ENCODE measurements around the gene PPP4C.

PPP4C gene

DNA sequence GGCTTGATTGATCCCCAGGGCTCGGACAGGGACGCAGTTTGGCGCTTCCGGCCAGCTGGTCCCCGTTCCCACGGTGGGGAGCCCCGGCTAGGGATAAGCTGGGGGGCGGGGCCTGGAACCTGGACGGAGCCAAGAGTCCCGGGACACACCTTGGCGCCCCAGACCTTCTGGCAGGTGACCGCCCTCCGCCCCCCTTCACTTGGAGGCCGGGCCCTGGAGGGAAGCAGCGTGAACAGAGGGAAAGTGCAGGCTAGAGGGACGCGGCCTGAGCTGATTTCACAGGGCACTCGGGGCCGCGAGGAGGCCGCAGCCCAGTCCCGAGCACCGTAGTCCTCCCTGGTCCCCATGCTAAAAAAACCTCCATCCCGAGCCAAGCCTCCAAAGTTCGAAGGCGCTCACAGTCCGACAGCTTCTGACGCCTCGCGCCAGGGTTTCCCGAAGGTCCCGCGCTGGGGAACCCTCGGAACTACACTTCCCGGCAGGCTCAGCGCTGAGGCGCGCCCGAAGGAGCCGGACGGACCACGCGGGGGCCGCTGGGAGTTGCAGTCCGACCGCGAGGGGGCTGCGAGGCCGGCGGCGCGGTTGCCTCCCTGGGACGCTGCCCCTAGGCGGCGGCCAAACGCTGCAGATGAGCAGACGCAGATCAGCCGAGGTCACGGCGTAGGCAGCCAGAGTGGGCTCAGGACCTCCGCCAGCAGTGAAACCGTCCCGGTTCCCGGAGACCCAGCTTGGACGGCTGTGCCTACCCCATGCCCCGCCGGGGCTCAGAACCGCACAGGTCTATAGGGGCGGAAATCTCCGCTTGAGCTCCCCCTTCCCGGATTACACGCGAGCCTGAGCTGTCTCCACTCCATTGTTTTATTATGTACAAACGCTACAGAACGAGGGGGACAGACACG lies 15.9 kb downstream of the PPP4C start, which contains the start of gene TBX6:
Gene TBX6, minus strand, starts transcription at position 451 of the 899 bp plus-strand sequence. CDS start 731 bp downstream, outside the sequence.
- Histone ChIP-seq H3K27ac (ENCODE audit: low read depth, low read length) (peak within 1 kb of the TSS; percentile 70; the same call in 1 of the 2 replicates), H3K4me3 (ENCODE audit: low read length) (peak within 1 kb of the TSS; percentile 73), H3K9ac (ENCODE audit: low read depth, low read length) (peak within 1 kb of the TSS; percentile 72), H3K36me3 (ENCODE audit: insufficient read depth, low read length) (peaks cover 6% of the 10 kb centered on the region), H3K27me3 (ENCODE audit: insufficient read depth, low read length) (no peaks in the 10 kb centered on the region), H3K9me3 (ENCODE audit: insufficient read depth, low read depth, low read length) (peaks cover 2% of the 10 kb centered on the region; the same call in 1 of the 2 replicates), H3K4me1 (ENCODE audit: insufficient read depth, low read length) (peaks cover 7% of the 10 kb centered on the region; the same call in 1 of the 2 replicates)
- WGBS, result 1% methylated on average over 76 of the region's 76 CpGs

DNA sequence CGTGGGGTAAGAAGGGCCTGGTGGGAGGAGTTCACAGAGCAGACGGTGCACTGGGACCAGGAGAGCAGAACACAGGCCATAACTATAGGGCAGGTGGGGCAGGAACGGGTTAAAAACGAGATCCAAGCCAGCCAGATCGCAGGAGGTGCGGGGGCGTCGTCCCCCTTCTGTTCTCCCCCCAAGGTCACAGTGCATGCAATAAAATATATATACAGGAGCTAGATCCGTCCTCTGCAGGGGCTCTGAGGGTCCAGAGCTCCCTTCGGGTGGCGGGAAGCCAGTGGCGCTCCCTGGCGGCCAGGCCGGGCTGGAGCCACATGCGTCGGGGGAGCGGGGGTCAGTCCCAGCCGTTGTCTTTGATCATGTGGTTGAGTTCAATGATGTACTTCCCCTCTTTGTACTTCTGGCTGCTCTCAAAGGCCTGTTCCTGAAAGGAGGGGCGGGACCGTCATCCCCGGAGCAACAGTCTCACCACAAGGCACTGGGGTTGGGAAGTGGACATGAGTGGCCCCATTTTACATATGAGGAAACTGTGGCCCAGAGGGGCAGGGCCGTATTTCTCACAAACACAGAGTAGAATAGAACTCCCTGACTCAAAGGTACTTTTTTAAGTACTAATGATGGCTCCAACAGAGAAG lies 16.7 kb downstream of the PPP4C start:
- H3K4me3 ChIP-seq (ENCODE audit: low read length), result peak overlapping the region; percentile 73
- peaks cover 9% of the 10 kb centered on the region for H3K9me3 ChIP-seq (ENCODE audit: insufficient read depth, low read depth, low read length)
- H3K36me3 ChIP-seq (ENCODE audit: insufficient read depth, low read length), result peaks cover 2% of the 10 kb centered on the region; the same call in 1 of the 2 replicates
- H3K27me3 ChIP-seq (ENCODE audit: insufficient read depth, low read length), result no peaks in the 10 kb centered on the region
- 2% methylated on average over 21 of the region's 22 CpGs for WGBS
- peak overlapping the region; percentile 70; the same call in 1 of the 2 replicates for H3K27ac ChIP-seq (ENCODE audit: low read depth, low read length)
- H3K4me1 ChIP-seq (ENCODE audit: insufficient read depth, low read length), result peaks cover 7% of the 10 kb centered on the region; the same call in 1 of the 2 replicates
- peak overlapping the region; percentile 72 for H3K9ac ChIP-seq (ENCODE audit: low read depth, low read length)

DNA sequence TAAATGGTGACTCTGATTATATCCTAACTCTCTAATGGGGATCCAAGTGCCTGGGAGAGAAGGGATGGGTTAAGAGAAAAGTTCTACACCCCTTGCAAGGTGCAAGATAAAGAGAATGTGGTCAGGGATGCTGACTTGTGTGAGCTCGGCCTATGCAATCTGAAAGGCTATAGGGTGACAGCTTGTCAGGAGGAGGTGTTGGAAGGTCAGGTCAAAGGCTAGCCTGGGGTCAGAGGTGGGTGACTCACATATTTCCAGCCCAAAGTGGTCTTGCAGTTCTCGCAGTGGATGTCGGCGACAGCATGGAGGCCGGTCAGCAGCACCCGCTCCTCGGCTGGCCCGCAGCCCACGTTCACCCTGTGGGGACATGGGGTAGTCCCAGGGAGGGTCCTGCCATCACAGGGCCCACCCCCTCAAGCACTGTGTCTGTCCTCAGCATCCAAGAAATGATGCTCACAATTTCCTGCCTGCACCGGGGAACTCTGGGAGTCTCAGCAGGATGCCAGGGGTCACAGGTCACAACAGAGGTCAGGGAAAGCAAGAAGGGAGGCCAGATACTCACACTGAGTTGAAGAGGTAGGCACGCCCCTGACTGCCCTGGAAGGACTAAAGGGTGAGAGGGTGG lies 18.9 kb downstream of the PPP4C start:
- Histone ChIP-seq H3K4me3 (ENCODE audit: low read length) (no peak overlapping the region), H3K9ac (ENCODE audit: low read depth, low read length) (no peak overlapping the region), H3K27me3 (ENCODE audit: insufficient read depth, low read length) (no peaks in the 10 kb centered on the region), H3K27ac (ENCODE audit: low read depth, low read length) (no peak overlapping the region), H3K9me3 (ENCODE audit: insufficient read depth, low read depth, low read length) (peaks cover 21% of the 10 kb centered on the region), H3K36me3 (ENCODE audit: insufficient read depth, low read length) (peaks cover 2% of the 10 kb centered on the region; the same call in 1 of the 2 replicates), H3K4me1 (ENCODE audit: insufficient read depth, low read length) (peaks cover 7% of the 10 kb centered on the region; the same call in 1 of the 2 replicates)
- 92% methylated on average over 11 of the region's 11 CpGs for WGBS

DNA sequence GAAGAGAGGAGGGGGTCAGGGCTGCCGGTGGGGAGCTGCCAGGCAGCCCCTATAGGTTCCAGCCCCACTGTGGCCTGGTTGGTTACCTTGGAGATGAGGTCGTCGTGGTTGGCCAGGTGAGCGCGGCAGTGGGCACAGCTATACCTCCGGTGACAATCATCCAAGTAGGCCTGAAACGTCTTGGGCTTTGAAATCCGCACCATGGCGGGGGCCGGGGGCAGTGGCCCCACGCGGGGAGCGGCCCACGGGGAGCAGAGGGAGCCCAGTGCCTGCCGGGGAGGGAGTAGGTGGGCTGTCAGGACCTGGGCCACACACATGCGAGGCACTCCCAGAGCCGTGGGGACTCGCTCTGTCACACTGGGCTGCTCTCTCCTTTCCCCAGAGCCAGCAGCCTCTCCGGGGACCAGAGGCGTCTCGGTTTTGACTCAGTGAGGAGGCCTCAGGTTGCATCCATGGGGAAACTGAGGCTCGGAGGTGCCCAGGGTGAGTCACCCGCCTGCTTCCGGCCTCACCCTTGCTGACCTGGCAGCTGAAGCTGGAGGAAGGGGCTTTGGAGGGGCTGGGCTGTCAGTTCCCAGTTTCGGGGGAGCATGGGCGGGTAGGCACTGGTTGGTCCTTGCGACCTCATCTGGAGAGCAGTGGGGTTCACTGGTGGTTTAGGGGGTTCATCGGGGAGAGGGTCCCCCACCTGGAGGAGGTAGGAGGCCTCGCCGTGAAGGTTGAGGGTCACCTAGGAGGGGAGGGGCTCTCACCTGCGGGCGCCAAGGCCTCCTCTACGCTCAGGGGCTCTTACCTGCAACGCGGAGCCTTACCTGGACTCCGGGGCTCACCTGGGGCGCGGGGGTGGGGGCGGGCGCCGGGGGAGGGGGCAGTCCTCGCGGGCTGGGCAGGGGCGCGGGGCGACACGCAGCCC lies 19.6 kb downstream of the PPP4C start:
- WGBS, result 45% methylated on average over 47 of the region's 47 CpGs
- H3K4me3 ChIP-seq (ENCODE audit: low read length), result peak overlapping the region; percentile 50
- H3K27ac ChIP-seq (ENCODE audit: low read depth, low read length), result peak overlapping the region; percentile 59; the same call in 1 of the 2 replicates
- peaks cover 2% of the 10 kb centered on the region; the same call in 1 of the 2 replicates for H3K36me3 ChIP-seq (ENCODE audit: insufficient read depth, low read length)
- H3K4me1 ChIP-seq (ENCODE audit: insufficient read depth, low read length), result peaks cover 7% of the 10 kb centered on the region; the same call in 1 of the 2 replicates
- peaks cover 21% of the 10 kb centered on the region for H3K9me3 ChIP-seq (ENCODE audit: insufficient read depth, low read depth, low read length)
- H3K9ac ChIP-seq (ENCODE audit: low read depth, low read length), result peak overlapping the region; percentile 52; the same call in 1 of the 2 replicates
- no peaks in the 10 kb centered on the region for H3K27me3 ChIP-seq (ENCODE audit: insufficient read depth, low read length)

DNA sequence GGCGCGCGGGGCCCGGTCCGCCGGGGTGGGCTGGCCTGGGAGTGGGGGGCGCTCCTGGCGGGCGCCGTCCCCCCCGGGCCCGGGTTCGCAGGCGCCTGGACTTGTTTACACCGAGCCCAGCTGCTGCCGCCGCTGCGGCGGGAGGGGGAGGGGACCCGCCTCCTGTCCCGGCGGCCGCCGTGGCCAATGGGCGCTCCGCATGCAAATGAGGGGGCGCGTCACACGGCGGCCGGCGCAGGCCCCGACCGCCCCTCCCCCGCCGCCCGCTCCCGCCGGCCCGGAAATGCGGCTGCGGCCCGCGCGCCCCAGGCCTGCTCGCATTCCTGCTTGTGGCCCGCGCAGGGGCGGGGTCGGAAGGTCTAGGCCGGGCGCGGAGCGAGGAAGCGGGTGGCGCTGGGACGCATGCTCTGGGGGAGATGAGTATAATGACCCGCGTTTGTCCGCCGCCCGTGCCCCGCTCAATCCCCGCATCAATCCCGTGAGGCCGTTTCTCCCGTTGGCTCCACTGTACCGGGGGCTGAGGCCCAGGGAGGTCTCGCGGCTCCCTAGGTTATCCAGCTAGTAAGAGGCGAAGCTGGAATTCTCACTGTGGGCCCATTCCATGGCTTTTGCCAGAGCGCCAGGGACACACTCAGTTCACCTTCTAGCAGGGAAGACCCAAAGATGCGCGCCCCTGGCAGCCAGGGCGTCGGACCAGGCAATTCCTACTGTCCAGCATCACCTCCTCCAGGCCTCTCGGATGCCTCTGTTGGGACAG lies 20.5 kb downstream of the PPP4C start, which contains the start of gene YPEL3:
Gene YPEL3, minus strand, starts transcription at position 109 of the 757 bp plus-strand sequence. CDS start 731 bp downstream, outside the sequence.
- WGBS, result 10% methylated on average over 77 of the region's 77 CpGs
- Histone ChIP-seq H3K27me3 (ENCODE audit: insufficient read depth, low read length) (no peaks in the 10 kb centered on the region), H3K27ac (ENCODE audit: low read depth, low read length) (peak within 1 kb of the TSS; percentile 83), H3K9ac (ENCODE audit: low read depth, low read length) (peak within 1 kb of the TSS; percentile 71), H3K4me1 (ENCODE audit: insufficient read depth, low read length) (peaks cover 7% of the 10 kb centered on the region; the same call in 1 of the 2 replicates), H3K4me3 (ENCODE audit: low read length) (peak within 1 kb of the TSS; percentile 50), H3K36me3 (ENCODE audit: insufficient read depth, low read length) (peaks cover 2% of the 10 kb centered on the region; the same call in 1 of the 2 replicates), H3K9me3 (ENCODE audit: insufficient read depth, low read depth, low read length) (peaks cover 21% of the 10 kb centered on the region)

DNA sequence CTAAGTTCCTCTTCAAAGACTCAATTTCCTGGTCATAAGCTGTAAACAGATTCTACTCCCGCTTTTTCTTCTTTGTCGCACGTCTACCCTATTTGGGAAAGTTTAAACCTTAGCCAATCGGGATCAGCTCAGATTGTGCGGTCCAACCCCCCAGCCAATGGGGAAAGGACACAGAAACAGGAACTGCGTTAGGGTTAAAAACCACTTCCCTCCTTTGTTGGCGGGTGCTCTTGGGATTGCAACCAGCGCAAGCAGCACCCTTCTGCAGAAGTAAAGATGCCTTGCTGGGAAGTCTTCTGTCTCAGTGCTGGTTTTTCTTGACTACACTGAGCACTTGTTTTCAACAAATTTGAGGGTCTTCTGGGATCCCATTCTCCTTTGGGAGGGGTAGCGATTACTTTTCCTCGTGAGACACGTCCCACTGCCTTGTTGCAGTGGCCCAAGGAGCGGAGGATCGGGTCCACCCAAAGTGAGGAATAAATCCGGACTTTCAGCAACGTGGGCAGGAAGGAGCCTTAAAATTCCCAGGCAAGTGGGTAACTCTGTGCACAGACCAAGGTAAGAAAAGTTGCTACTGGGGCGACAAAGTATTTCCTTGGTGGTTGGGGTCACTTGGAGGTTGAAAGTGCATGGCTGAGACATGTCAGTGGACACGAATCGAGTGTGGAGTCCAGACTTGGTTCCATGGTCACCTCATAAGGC lies 21.2 kb downstream of the PPP4C start:
- H3K36me3 ChIP-seq (ENCODE audit: insufficient read depth, low read length), result peaks cover 2% of the 10 kb centered on the region; the same call in 1 of the 2 replicates
- WGBS, result 95% methylated on average over 18 of the region's 18 CpGs
- no peaks in the 10 kb centered on the region for H3K27me3 ChIP-seq (ENCODE audit: insufficient read depth, low read length)
- H3K9me3 ChIP-seq (ENCODE audit: insufficient read depth, low read depth, low read length), result peaks cover 21% of the 10 kb centered on the region
- H3K27ac ChIP-seq (ENCODE audit: low read depth, low read length), result peak overlapping the region; percentile 83
- peaks cover 7% of the 10 kb centered on the region; the same call in 1 of the 2 replicates for H3K4me1 ChIP-seq (ENCODE audit: insufficient read depth, low read length)
- peak overlapping the region; percentile 49 for H3K4me3 ChIP-seq (ENCODE audit: low read length)
- peak overlapping the region; percentile 71; the same call in 1 of the 2 replicates for H3K9ac ChIP-seq (ENCODE audit: low read depth, low read length)

DNA sequence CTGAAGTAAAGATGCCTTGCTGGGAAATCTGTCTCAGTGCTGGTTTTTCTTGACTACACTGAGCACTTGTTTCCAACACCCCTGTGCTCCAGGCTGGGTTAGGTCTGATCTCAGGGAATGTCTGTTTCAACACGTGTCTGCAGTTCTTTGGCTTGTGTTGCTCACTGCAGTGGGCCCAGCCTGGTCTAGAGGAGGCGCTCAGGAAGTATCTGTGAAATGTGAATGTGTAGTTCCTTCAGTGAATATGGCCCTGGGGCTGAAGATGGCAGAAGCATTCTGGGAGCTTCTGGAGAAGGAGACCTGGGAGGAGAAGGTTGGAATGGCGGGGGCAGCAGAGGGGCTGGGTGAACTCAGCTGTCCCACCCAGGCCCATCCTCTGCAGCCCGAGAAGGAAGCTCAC lies 28.3 kb downstream of the PPP4C start:
- H3K27ac ChIP-seq (ENCODE audit: low read depth, low read length), result no peak overlapping the region
- H3K36me3 ChIP-seq (ENCODE audit: insufficient read depth, low read length), result peaks cover 3% of the 10 kb centered on the region; the same call in 1 of the 2 replicates
- H3K9me3 ChIP-seq (ENCODE audit: insufficient read depth, low read depth, low read length), result no peaks in the 10 kb centered on the region
- H3K4me1 ChIP-seq (ENCODE audit: insufficient read depth, low read length), result no peaks in the 10 kb centered on the region
- no peaks in the 10 kb centered on the region for H3K27me3 ChIP-seq (ENCODE audit: insufficient read depth, low read length)
- H3K9ac ChIP-seq (ENCODE audit: low read depth, low read length), result no peak overlapping the region
- 93% methylated on average over 4 of the region's 4 CpGs for WGBS
- H3K4me3 ChIP-seq (ENCODE audit: low read length), result no peak overlapping the region

DNA sequence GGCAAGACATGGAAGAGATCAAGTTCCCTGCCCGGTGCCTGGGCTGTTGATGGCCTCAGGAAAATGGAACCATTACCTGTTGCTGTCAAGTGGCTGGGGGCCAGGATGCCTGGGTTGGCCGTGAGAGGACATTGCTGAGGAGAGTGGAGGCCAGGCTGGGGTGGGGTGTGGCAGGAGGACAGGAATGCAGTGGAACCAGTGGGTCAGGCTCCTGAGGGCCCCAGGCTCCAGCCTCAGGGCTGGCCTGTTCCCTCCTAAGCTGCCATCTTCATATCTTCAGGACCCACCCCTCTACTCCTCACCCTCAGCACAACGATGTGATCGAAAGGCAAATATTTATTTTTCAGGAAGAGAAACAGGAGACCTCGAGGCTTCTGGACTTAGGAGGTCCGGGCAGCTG lies 28.7 kb downstream of the PPP4C start:
- Histone ChIP-seq H3K9ac (ENCODE audit: low read depth, low read length) (no peak overlapping the region), H3K9me3 (ENCODE audit: insufficient read depth, low read depth, low read length) (no peaks in the 10 kb centered on the region), H3K27me3 (ENCODE audit: insufficient read depth, low read length) (no peaks in the 10 kb centered on the region), H3K36me3 (ENCODE audit: insufficient read depth, low read length) (peaks cover 3% of the 10 kb centered on the region; the same call in 1 of the 2 replicates), H3K27ac (ENCODE audit: low read depth, low read length) (no peak overlapping the region), H3K4me3 (ENCODE audit: low read length) (no peak overlapping the region), H3K4me1 (ENCODE audit: insufficient read depth, low read length) (no peaks in the 10 kb centered on the region)
- 93% methylated on average over 6 of the region's 6 CpGs for WGBS
